ENCODE measurements around the gene ARHGAP28.
A peak's percentile ranks its signal among the peaks of the same experiment; 100 is the strongest.

The ARHGAP28 gene

GRCh38 chr18:6719910-6720683 is 9.4 kb upstream of the ARHGAP28 start:
- no peak overlapping the region for H3K4me3 Mint-ChIP-seq
- TF ChIP-seq CTCF (IDR thresholded peaks at IDR 0.05): no peak
- H3K27me3 Mint-ChIP-seq (ENCODE audit: low read depth, poor library complexity): peaks cover 3% of the 10 kb centered on the region
- H3K27ac Mint-ChIP-seq: no peak overlapping the region
- no peaks in the 10 kb centered on the region for H3K4me1 Mint-ChIP-seq
- H3K36me3 Mint-ChIP-seq (ENCODE audit: low read depth): no peaks in the 10 kb centered on the region
- DNase-seq: no peak
- H3K9me3 Mint-ChIP-seq: no peaks in the 10 kb centered on the region

GRCh38 chr18:6721755-6722154 is 7.8 kb upstream of the ARHGAP28 start:
- Mint-ChIP-seq H3K9me3 (no peaks in the 10 kb centered on the region), H3K27me3 (ENCODE audit: low read depth, poor library complexity) (peaks cover 3% of the 10 kb centered on the region)
- TF ChIP-seq CTCF (IDR thresholded peaks at IDR 0.05): no peak

GRCh38 chr18:6722690-6723089 is 6.8 kb upstream of the ARHGAP28 start:
- Mint-ChIP-seq H3K4me1 (peaks cover 9% of the 10 kb centered on the region), H3K27me3 (ENCODE audit: low read depth, poor library complexity) (peaks cover 3% of the 10 kb centered on the region), H3K27ac (no peak overlapping the region), H3K9me3 (no peaks in the 10 kb centered on the region), H3K36me3 (ENCODE audit: low read depth) (no peaks in the 10 kb centered on the region), H3K4me3 (no peak overlapping the region)
- TF ChIP-seq CTCF (IDR thresholded peaks at IDR 0.05): no peak
- DNase-seq: no peak

More at GRCh38 chr18:6721755-6722154, 7.8 kb upstream of the ARHGAP28 start:
- Mint-ChIP-seq H3K4me3 (no peak overlapping the region), H3K27ac (no peak overlapping the region), H3K4me1 (peaks cover 3% of the 10 kb centered on the region), H3K36me3 (ENCODE audit: low read depth) (no peaks in the 10 kb centered on the region)
- no peak for DNase-seq

GRCh38 chr18:6724331-6724730 is 5.2 kb upstream of the ARHGAP28 start:
- peaks cover 24% of the 10 kb centered on the region for H3K4me1 Mint-ChIP-seq
- DNase-seq: no peak
- no peaks in the 10 kb centered on the region for H3K9me3 Mint-ChIP-seq
- no peak for TF ChIP-seq CTCF (IDR thresholded peaks at IDR 0.05)
- H3K27me3 Mint-ChIP-seq (ENCODE audit: low read depth, poor library complexity): peaks cover 3% of the 10 kb centered on the region
- no peak overlapping the region for H3K27ac Mint-ChIP-seq
- no peak overlapping the region for H3K4me3 Mint-ChIP-seq
- no peaks in the 10 kb centered on the region for H3K36me3 Mint-ChIP-seq (ENCODE audit: low read depth)

- Mint-ChIP-seq H3K4me1 (peaks cover 52% of the 10 kb centered on the region), H3K36me3 (ENCODE audit: low read depth) (no peaks in the 10 kb centered on the region), H3K27me3 (ENCODE audit: low read depth, poor library complexity) (no peaks in the 10 kb centered on the region), H3K27ac (peak overlapping the region; percentile 100), H3K9me3 (no peaks in the 10 kb centered on the region), H3K4me3 (peak overlapping the region; percentile 99)
- no peak for DNase-seq
- TF ChIP-seq CTCF (IDR thresholded peaks at IDR 0.05): no peak
Observed at GRCh38 chr18:6728331-6728730, 1.2 kb upstream of the ARHGAP28 start.

GRCh38 chr18:6728809-6729246 is 688 bp upstream of the ARHGAP28 start:
- H3K4me1 Mint-ChIP-seq: peaks cover 56% of the 10 kb centered on the region
- TF ChIP-seq CTCF (IDR thresholded peaks at IDR 0.05): no peak
- H3K27me3 Mint-ChIP-seq (ENCODE audit: low read depth, poor library complexity): no peaks in the 10 kb centered on the region
- DNase-seq: no peak
- no peaks in the 10 kb centered on the region for H3K9me3 Mint-ChIP-seq
- peak overlapping the region; percentile 99 for H3K4me3 Mint-ChIP-seq
- H3K27ac Mint-ChIP-seq: peak overlapping the region; percentile 100
- no peaks in the 10 kb centered on the region for H3K36me3 Mint-ChIP-seq (ENCODE audit: low read depth)
